GM15510 (cell line): ENCODE results near the gene HPSE.

Experiments used
- POLR2A ChIP-seq: IDR thresholded peaks from 3 replicates; pipeline ENCODE4 v1.6.1; 2011; ENCODE audit warnings: borderline replicate concordance; ENCODE audit not compliant: insufficient read length; ENCODE audit errors: extremely low read depth

HPSE gene

GRCh38 chr4:83356899-83357661 lies 22.4 kb upstream of the HPSE start:
- no peak for TF ChIP-seq POLR2A

- TF ChIP-seq POLR2A, result no peak
Measured at GRCh38 chr4:83353516-83353915, 18.9 kb upstream of the HPSE start.

- no peak for TF ChIP-seq POLR2A
Measured at GRCh38 chr4:83348074-83348473, 13.4 kb upstream of the HPSE start.

GRCh38 chr4:83342476-83342875 lies 7.8 kb upstream of the HPSE start:
- no peak for TF ChIP-seq POLR2A

- no peak for TF ChIP-seq POLR2A
Measured at GRCh38 chr4:83340692-83341343, 6.2 kb upstream of the HPSE start.

GRCh38 chr4:83339573-83339972 lies 4.9 kb upstream of the HPSE start:
- no peak for TF ChIP-seq POLR2A

GRCh38 chr4:83335701-83336100 lies 1.1 kb upstream of the HPSE start:
- TF ChIP-seq POLR2A, result no peak

GRCh38 chr4:83331956-83332355 lies 2.7 kb downstream of the HPSE start:
- TF ChIP-seq POLR2A, result no peak

- no peak for TF ChIP-seq POLR2A
Measured at GRCh38 chr4:83329521-83330110, 5.0 kb downstream of the HPSE start.

GRCh38 chr4:83328521-83329187 lies 6.0 kb downstream of the HPSE start:
- no peak for TF ChIP-seq POLR2A

GRCh38 chr4:83326546-83326945 lies 8.1 kb downstream of the HPSE start:
- no peak for TF ChIP-seq POLR2A

- no peak for TF ChIP-seq POLR2A
Measured at GRCh38 chr4:83323136-83323535, 11.5 kb downstream of the HPSE start.

- TF ChIP-seq POLR2A, result no peak
Measured at GRCh38 chr4:83320548-83320947, 14.1 kb downstream of the HPSE start.

GRCh38 chr4:83318666-83319065 lies 16.0 kb downstream of the HPSE start:
- no peak for TF ChIP-seq POLR2A

- no peak for TF ChIP-seq POLR2A
Measured at GRCh38 chr4:83317671-83318070, 17.0 kb downstream of the HPSE start.
